ENCODE measurements around the gene TRIM43B. TPM values are rescaled to one million over a fixed set of nuclear protein-coding genes. Genes with fewer than 3 reads are reported as not detected.
"Not testable (repeated sequence)": the region's sequence is repeated elsewhere in the genome, so short reads cannot be mapped to it uniquely, and the experiment has no call there.

The TRIM43B gene
- polyA plus RNA-seq, 4 donors: 0.27 to 0.49 TPM; not detected in 2

DNA sequence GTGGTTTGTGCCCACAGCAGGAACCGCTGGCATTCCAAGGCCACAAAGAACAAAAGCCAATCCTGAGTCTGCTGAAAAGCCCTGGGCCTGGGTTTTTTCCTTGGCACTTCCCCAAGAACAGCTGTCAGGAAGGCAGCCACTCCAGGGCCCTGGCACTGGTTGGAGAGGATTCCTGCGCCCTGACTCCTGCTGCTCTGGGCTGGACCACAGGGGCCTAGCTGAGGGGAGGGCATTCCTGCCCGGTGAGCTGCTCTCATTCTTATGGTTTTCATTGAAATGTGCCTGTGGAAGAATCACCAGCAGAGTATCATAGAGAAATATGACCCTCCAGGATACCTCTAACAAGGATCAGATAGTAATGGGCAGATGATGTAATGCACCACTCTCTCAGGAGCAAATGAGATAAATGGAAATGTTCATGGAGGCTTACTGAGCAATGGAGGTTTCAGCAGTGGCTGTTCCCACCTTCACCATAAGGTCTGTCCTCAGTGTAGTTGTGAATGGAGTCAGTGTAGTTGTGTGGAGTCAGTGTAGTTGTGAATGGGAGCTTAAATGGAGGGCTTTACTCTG lies 50.0 kb downstream of the TRIM43B start:
- DNase-seq (ENCODE audit: low read depth in 4 of 4, low spot score in 2 of 4): not testable (repeated sequence)

- not testable (repeated sequence) for DNase-seq (ENCODE audit: low read depth in 4 of 4, low spot score in 2 of 4)
These were observed 50.6 kb downstream of the TRIM43B start for GRCh38 chr2:95433973-95434372.

DNA sequence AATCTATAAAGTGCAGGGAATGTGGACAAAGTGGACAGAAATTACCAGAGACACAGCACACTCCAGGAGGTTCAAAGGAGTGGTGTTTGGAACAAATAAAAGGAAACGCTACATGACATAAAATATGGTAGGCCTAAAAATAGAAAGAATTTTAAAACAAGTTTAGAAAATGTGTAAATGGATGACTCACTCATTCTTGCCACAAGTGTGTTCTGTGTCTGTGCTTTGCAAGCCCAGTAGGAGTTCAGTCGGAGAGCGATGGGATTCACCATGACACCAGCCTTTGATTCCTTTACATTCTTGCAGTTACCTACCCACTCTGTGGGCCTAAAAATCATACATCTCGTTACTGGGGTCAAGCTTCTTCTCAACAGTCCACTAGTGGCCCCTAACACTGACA lies 51.2 kb downstream of the TRIM43B start:
- not testable (repeated sequence) for DNase-seq (ENCODE audit: low read depth in 4 of 4, low spot score in 2 of 4)

DNA sequence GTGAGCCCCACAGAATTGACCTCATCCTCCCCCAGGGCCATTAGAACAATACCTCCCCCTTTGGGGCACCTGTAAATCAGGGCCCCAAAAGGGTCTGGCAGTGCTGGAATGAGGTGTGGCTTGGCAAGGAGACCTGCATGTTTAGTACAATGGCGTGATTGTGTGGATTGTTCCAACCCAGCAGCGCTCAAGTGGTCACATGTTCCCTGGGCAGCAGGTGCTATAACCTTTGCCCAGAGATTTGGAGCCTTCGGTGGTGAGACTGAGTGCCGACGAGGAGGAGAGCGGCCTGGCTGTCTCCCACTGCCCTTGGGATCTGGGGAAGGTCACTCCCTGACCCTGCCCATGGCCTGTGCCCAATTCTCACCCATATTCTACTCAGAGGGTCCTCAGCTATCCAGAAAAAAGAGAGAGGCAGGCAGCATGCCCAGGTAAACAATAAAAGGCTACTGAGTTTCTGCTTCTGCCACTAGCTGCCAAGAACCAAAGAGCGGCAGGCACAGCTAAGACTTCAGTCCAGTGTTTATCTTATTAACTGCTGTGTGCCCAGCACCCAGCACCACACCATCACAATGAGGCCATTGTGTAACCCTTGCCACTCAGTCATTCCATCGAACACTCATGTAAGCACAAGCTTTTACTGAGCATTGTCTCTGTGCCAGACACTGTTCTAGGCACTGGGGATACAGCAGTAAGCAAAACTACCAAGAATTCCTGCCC lies 54.6 kb downstream of the TRIM43B start:
- DNase-seq (ENCODE audit: low read depth in 4 of 4, low spot score in 2 of 4): not testable (repeated sequence)

DNA sequence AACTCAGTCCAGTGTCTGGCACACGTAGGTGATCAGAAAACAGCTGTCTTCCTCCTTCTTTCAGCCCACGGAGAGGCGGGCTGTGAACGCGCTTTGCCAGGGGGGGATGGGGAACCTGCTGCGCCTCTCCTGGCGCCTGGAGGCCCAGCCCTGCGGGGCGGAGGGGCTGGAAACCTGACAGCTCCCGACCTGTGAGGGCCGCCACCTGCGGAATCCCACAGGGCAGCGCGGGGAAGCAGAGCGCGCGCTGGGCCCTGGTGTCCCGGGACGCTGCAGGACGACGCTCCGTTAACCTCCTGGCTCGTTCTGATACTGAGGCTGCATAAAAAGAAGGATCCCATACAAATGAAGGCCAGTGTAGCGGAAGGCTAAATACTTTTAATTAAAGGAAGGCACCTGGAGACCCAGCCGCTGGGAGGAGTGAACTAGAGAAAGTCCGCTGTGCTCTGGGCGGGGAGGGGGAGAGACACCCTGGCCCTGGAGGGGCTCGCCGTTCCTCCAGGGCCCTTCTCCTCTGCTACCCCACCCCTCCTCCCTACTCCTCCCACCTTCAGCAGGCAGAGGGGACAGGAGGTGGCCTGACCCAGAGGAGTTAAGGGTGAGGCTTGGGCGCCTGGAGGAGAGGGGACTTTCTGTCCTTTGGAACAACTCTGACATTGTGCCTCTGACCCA lies 57.2 kb downstream of the TRIM43B start:
- DNase-seq (ENCODE audit: low read depth in 4 of 4, low spot score in 2 of 4): not testable (repeated sequence)

Other genes starting within 250 kb of the TRIM43B start
- gene PROM2, start 210.3 kb downstream of the TRIM43B start, polyA plus RNA-seq (ENCODE audit: insufficient read length in 4 of 4): 10 to 100 TPM; 26.7 to 51.8 (median 33.6) TPM
- 10 to 100 TPM; 14.5 to 22.3 (median 16.9) TPM for gene KCNIP3, start 187.4 kb downstream of the TRIM43B start, polyA plus RNA-seq (ENCODE audit: insufficient read length in 4 of 4)
- 10 to 100 TPM; 32.0 to 53.7 (median 41.9) TPM for gene FAHD2A, start 82.0 kb downstream of the TRIM43B start, polyA plus RNA-seq (ENCODE audit: insufficient read length in 4 of 4)
- gene TRIM43, start 107.2 kb upstream of the TRIM43B start, polyA plus RNA-seq (ENCODE audit: insufficient read length in 4 of 4): under 1 TPM; 0.32 to 0.59 (median 0.44) TPM